PC-3 (cell line): Measurements from ENCODE around the gene FOXN3. TPM values are rescaled to one million over a fixed set of nuclear protein-coding genes. Genes with fewer than 3 reads are reported as not detected.
A peak's percentile ranks its signal among the peaks of the same experiment; 100 is the strongest.

Experiments used
- ATAC-seq: fragments of 200-7000 bp; cut with Tn5 transposase; 2 replicates; pipeline ENCODE4 v1.9.1; 2020; ENCODE audit warnings: mild to moderate bottlenecking, moderate library complexity
- BruUV-seq: library from RNA; stranded (reverse); fragments of 400-500 nt; replicated peaks from 2 replicates; lab custom pipeline; 2021; lab: Mats Ljungman, UMichigan
- CTCF ChIA-PET: fragments of 300-600 bp; sonication (Branson Sonifier 250); formaldehyde crosslinking; loops from one replicate; lab custom pipeline; 2022; ENCODE audit warnings: antibody characterized with exemption; lab: Charles Lee
- POLR2A ChIA-PET: fragments of 300-600 bp; sonication (Branson Sonifier 250); formaldehyde crosslinking; loops from one replicate; lab custom pipeline; 2022; ENCODE audit warnings: antibody characterized with exemption; ENCODE audit not compliant: unreplicated experiment; lab: Charles Lee
- DNase-seq: peaks from one replicate; pipeline ENCODE4 v3.0.0-alpha.2; 2015
- H2AFZ ChIP-seq: fragments of 300-600 bp; sonication (generic); 2 replicates; pipeline ENCODE4 v1.6.0; 2016; ENCODE audit warnings: antibody characterized with exemption, low read length
- H3F3A ChIP-seq: fragments of 300-600 bp; sonication (generic); one replicate; pipeline ENCODE4 v1.6.0; 2017; ENCODE audit warnings: antibody characterized with exemption, low read length, control low read depth, mild to moderate bottlenecking; ENCODE audit not compliant: unreplicated experiment
- H3K27ac ChIP-seq: fragments of 300-600 bp; sonication (generic); 2 replicates; pipeline ENCODE4 v1.5.1; 2016; ENCODE audit warnings: mild to moderate bottlenecking, low read length
- H3K27me3 ChIP-seq: fragments of 300-600 bp; sonication (generic); 2 replicates; pipeline ENCODE4 v1.6.1; 2016; ENCODE audit warnings: low read length, mixed read lengths
- H3K36me3 ChIP-seq: fragments of 300-600 bp; sonication (generic); 2 replicates; pipeline ENCODE4 v1.6.1; 2016; ENCODE audit warnings: low read depth, mixed run types, low read length, mixed read lengths
- H3K4me1 ChIP-seq: fragments of 300-600 bp; sonication (generic); 2 replicates; pipeline ENCODE4 v1.5.1; 2016; ENCODE audit warnings: low read length; ENCODE audit not compliant: insufficient read depth
- H3K4me2 ChIP-seq: fragments of 300-600 bp; sonication (generic); 2 replicates; pipeline ENCODE4 v1.6.0; 2016; ENCODE audit warnings: low read length
- H3K4me3 ChIP-seq: fragments of 300-600 bp; sonication (generic); 2 replicates; pipeline ENCODE4 v1.5.1; 2016; ENCODE audit warnings: mild to moderate bottlenecking, low read length, mixed read lengths
- H3K79me2 ChIP-seq: fragments of 300-600 bp; sonication (generic); 2 replicates; pipeline ENCODE4 v1.6.1; 2017; ENCODE audit warnings: low read length, mixed read lengths
- H3K9ac ChIP-seq: fragments of 300-600 bp; sonication (generic); 2 replicates; pipeline ENCODE4 v1.6.0; 2016; ENCODE audit warnings: mild to moderate bottlenecking, low read length
- H3K9me2 ChIP-seq: fragments of 300-600 bp; sonication (generic); replicated peaks from 2 replicates; pipeline ENCODE4 v1.6.1; 2016; ENCODE audit warnings: mixed run types, low read length, mixed read lengths
- H3K9me3 ChIP-seq: fragments of 300-600 bp; sonication (generic); 2 replicates; pipeline ENCODE4 v1.6.1; 2016; ENCODE audit warnings: low read length, mixed read lengths
- H4K20me1 ChIP-seq: fragments of 300-600 bp; sonication (generic); 2 replicates; pipeline ENCODE4 v1.6.1; 2016; ENCODE audit warnings: low read length, mixed read lengths
- EZH2 ChIP-seq: fragments of 300-600 bp; sonication (generic); IDR thresholded peaks from one replicate; pipeline ENCODE4 v1.6.1; 2017; ENCODE audit warnings: antibody characterized with exemption, mild to moderate bottlenecking, low read length; ENCODE audit not compliant: unreplicated experiment
- EZH2phosphoT487 ChIP-seq: fragments of 300-600 bp; sonication (generic); IDR thresholded peaks from 2 replicates; pipeline ENCODE4 v1.6.1; 2018; ENCODE audit warnings: mild to moderate bottlenecking, antibody characterized with exemption, low read length, borderline replicate concordance
- intact Hi-C: fragments of 100-400 bp; cut with micrococcal nuclease; formaldehyde crosslinking; loops from 2 replicates; pipeline ENCODE4 v1.9.0; 2023
- total RNA-seq: library from RNA; depleted of rRNA; stranded (reverse); fragments of >200 nt; gene quantifications from 2 replicates; pipeline ENCODE4 v1.2.3, GENCODE V29; 2014
- TF ChIP-seq, protein P1 (sequence below): fragments of 300-600 bp; sonication (generic); conservative IDR thresholded peaks from 2 replicates; pipeline ENCODE4 v1.5.1; 2017; ENCODE audit warnings: antibody characterized with exemption, low read depth, mild to moderate bottlenecking, low read length

Gene FOXN3
- total RNA-seq, 1 experiment from 2014 or later = 13.3 TPM

GRCh38 chr14:89248411-89249064, 168.5 kb downstream of the FOXN3 start:
- TF ChIP-seq, protein P1, sequence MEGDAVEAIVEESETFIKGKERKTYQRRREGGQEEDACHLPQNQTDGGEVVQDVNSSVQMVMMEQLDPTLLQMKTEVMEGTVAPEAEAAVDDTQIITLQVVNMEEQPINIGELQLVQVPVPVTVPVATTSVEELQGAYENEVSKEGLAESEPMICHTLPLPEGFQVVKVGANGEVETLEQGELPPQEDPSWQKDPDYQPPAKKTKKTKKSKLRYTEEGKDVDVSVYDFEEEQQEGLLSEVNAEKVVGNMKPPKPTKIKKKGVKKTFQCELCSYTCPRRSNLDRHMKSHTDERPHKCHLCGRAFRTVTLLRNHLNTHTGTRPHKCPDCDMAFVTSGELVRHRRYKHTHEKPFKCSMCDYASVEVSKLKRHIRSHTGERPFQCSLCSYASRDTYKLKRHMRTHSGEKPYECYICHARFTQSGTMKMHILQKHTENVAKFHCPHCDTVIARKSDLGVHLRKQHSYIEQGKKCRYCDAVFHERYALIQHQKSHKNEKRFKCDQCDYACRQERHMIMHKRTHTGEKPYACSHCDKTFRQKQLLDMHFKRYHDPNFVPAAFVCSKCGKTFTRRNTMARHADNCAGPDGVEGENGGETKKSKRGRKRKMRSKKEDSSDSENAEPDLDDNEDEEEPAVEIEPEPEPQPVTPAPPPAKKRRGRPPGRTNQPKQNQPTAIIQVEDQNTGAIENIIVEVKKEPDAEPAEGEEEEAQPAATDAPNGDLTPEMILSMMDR = no peak
- Histone ChIP-seq H3K36me3 (no peaks in the 10 kb centered on the region), H3K9ac (no peak overlapping the region), H3K4me3 (no peak overlapping the region), H3K79me2 (no peaks in the 10 kb centered on the region), H4K20me1 (no peaks in the 10 kb centered on the region), H3K4me1 (peaks cover 35% of the 10 kb centered on the region), H3K27me3 (no peaks in the 10 kb centered on the region), H3K27ac (no peak overlapping the region), H3K4me2 (peak overlapping the region; percentile 76), H3K9me2 (no peaks in the 10 kb centered on the region), H3K9me3 (no peaks in the 10 kb centered on the region), H2AFZ (no peak overlapping the region), H3F3A (peaks cover 6% of the 10 kb centered on the region)
- intact Hi-C loops = loop anchor here (5.0 kb wide), 2 partner anchors 49 to 169 kb away; partner anchors contain the start of gene FOXN3
- no TSS peak for BruUV-seq
- CTCF ChIA-PET = interaction anchor here (0.6 to 0.7 kb wide), 2 partner anchors 208 to 696 kb away, joined by 3 read pairs; no protein-coding TSS in a partner anchor
- POLR2A ChIA-PET = no interaction called here
- no peak for ATAC-seq
- DNase-seq = no peak

- TF ChIP-seq EZH2 (no peak), EZH2phosphoT487 (no peak)
- TF ChIP-seq, protein P1 = no peak
These were observed 169.4 kb downstream of the FOXN3 start for GRCh38 chr14:89247457-89248122.

GRCh38 chr14:89246290-89246689, 170.7 kb downstream of the FOXN3 start:
- ChIA-PET CTCF (no interaction called here), POLR2A (no interaction called here)
- Histone ChIP-seq H3K27ac (no peak overlapping the region), H3K79me2 (no peaks in the 10 kb centered on the region), H4K20me1 (no peaks in the 10 kb centered on the region), H3K9me2 (no peaks in the 10 kb centered on the region), H3K9me3 (no peaks in the 10 kb centered on the region), H3K4me1 (peaks cover 35% of the 10 kb centered on the region), H3K9ac (no peak overlapping the region), H2AFZ (no peak overlapping the region), H3K4me2 (no peak overlapping the region), H3K36me3 (no peaks in the 10 kb centered on the region), H3K4me3 (no peak overlapping the region), H3F3A (peaks cover 6% of the 10 kb centered on the region), H3K27me3 (no peaks in the 10 kb centered on the region)
- intact Hi-C loops = loop anchor here (5.0 kb wide), 2 partner anchors 51 to 171 kb away; partner anchors contain the start of gene FOXN3
- BruUV-seq = no TSS peak
- no peak for TF ChIP-seq EZH2phosphoT487
- TF ChIP-seq, protein P1 = no peak
- DNase-seq = no peak
- no peak for ATAC-seq

More at GRCh38 chr14:89247457-89248122, 169.4 kb downstream of the FOXN3 start:
- ChIA-PET CTCF (no interaction called here), POLR2A (no interaction called here)
- Histone ChIP-seq H3K27ac (no peak overlapping the region), H3K9me3 (no peaks in the 10 kb centered on the region), H4K20me1 (no peaks in the 10 kb centered on the region), H3K9ac (no peak overlapping the region), H2AFZ (no peak overlapping the region), H3K4me2 (peak overlapping the region; percentile 7), H3F3A (peaks cover 6% of the 10 kb centered on the region), H3K9me2 (no peaks in the 10 kb centered on the region), H3K4me1 (peaks cover 35% of the 10 kb centered on the region), H3K27me3 (no peaks in the 10 kb centered on the region), H3K79me2 (no peaks in the 10 kb centered on the region), H3K4me3 (no peak overlapping the region), H3K36me3 (no peaks in the 10 kb centered on the region)
- ATAC-seq (peak; percentile 45), DNase-seq (peak; percentile 73)
- intact Hi-C loops = loop anchor here (1.0 to 5.0 kb wide), 3 partner anchors 50 to 170 kb away; partner anchors contain the start of gene FOXN3
- BruUV-seq = no TSS peak
